ENCODE results near the gene RNF144B.
"Not testable (repeated sequence)": the region's sequence is repeated elsewhere in the genome, so short reads cannot be mapped to it uniquely, and the experiment has no call there.

Gene RNF144B

GRCh38 chr6:18447552-18447951 is 60.4 kb downstream of the RNF144B start:
- DNase-seq: no peak

- no peak for DNase-seq
These were observed 64.6 kb downstream of the RNF144B start for GRCh38 chr6:18451756-18452155.

GRCh38 chr6:18454446-18454845 is 67.3 kb downstream of the RNF144B start:
- DNase-seq: no peak

- no peak for DNase-seq
These were observed 70.1 kb downstream of the RNF144B start for GRCh38 chr6:18457065-18457737.

- not testable (repeated sequence) for DNase-seq
These were observed 70.9 kb downstream of the RNF144B start for GRCh38 chr6:18458086-18458485.

- DNase-seq: no peak
These were observed 76.3 kb downstream of the RNF144B start for GRCh38 chr6:18463429-18463828.

GRCh38 chr6:18464176-18464575 is 77.0 kb downstream of the RNF144B start:
- DNase-seq: no peak

GRCh38 chr6:18465410-18466154 is 78.4 kb downstream of the RNF144B start:
- no peak for DNase-seq

- no peak for DNase-seq
These were observed 80.8 kb downstream of the RNF144B start for GRCh38 chr6:18467741-18468502.

GRCh38 chr6:18468503-18468843 is 81.3 kb downstream of the RNF144B start:
- no peak for DNase-seq

- DNase-seq: no peak
These were observed 82.4 kb downstream of the RNF144B start for GRCh38 chr6:18469536-18469935.

- no peak for DNase-seq
These were observed 84.2 kb downstream of the RNF144B start for GRCh38 chr6:18471232-18471964.

- no peak for DNase-seq
These were observed 85.8 kb downstream of the RNF144B start for GRCh38 chr6:18472941-18473340.

- no peak for DNase-seq
These were observed 86.6 kb downstream of the RNF144B start for GRCh38 chr6:18473755-18474154.

GRCh38 chr6:18477301-18477941 is 90.3 kb downstream of the RNF144B start:
- no peak for DNase-seq

- no peak for DNase-seq
These were observed 91.5 kb downstream of the RNF144B start for GRCh38 chr6:18478610-18479009.

- DNase-seq: no peak
These were observed 94.7 kb downstream of the RNF144B start for GRCh38 chr6:18481870-18482269.

GRCh38 chr6:18485660-18486435 is 98.7 kb downstream of the RNF144B start:
- no peak for DNase-seq

- no peak for DNase-seq
These were observed 100.9 kb downstream of the RNF144B start for GRCh38 chr6:18488004-18488403.

GRCh38 chr6:18488526-18489270 is 101.5 kb downstream of the RNF144B start:
- no peak for DNase-seq

- no peak for DNase-seq
These were observed 102.2 kb downstream of the RNF144B start for GRCh38 chr6:18489335-18489734.
